GM19193 (cell line): ENCODE results near the gene TNRC6C.

ENCODE experiments used
- POLR2A ChIP-seq: IDR thresholded peaks from 4 replicates; pipeline ENCODE4 v1.6.1; 2011; ENCODE audit not compliant: insufficient read depth, insufficient read length; ENCODE audit errors: extremely low read depth

The TNRC6C gene

DNA sequence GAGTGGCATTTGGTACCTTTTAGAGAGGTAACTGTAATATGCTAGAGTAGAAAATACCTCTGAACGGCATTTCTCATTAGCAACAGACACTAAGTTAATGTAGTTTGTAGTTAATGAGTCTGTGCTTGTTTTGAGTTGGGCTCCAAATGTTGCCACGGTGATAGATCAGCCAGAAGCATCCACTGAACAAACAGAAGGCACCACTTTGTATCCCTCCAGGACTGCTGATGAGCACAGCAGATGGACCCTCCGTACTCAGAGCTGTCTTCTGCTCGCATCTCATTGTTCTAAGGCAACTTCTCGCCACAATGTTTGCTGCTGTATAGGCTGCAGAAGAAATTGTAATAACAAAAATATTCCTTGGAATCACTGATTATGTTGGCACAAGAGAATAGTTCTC, 56.1 kb downstream of the TNRC6C start:
- no peak for TF ChIP-seq POLR2A

- no peak for TF ChIP-seq POLR2A
Measured at GRCh38 chr17:78016852-78017251, 58.3 kb downstream of the TNRC6C start.

DNA sequence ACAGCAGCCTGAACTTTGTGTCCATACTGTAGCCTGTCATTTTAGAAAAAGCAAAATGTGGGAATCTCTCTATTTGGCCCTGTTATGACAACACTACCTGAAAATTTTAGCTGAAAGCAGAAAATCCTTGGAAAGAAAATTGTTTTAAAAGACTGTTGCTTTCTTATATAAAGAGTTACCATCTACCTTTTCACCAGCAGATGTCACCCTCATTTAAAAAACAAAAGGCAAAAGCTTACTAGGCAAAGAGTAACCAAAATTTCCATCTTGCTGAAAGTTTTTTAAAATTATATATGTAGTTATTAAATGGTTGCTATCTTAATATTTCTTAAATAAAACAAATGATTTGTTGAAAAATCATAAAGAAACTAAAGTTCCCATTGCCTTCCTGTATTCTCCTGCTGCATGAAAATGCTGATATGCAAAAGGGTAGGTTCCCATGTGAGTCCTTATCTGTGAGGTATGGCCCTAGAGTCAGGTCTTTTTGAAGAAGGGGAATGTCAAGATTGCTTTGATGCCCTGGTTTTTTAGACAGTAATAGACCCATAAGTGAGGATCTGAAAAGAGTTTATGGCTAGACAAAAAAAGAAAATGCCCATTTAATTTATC, 61.0 kb downstream of the TNRC6C start:
- no peak for TF ChIP-seq POLR2A

- TF ChIP-seq POLR2A: no peak
Measured at GRCh38 chr17:78019976-78020716, 61.6 kb downstream of the TNRC6C start.

DNA sequence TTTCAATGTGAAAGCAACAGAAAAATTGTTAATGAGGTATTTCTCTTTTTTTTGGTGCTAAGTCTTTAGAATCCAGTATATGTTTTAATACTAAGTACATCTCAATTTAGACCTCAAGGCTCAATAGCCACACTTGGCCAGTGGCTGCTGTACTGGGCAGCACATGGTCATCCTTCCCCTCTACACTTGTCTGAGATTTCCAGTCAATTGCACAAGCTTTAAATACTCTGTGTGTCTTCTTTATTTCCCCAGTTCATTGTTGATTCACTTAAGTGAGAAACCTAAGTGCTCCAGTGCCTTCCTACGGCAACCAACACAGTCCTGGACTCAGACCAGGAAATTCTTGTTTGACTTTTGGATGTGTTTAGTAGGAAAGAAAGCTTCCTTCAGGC, 62.2 kb downstream of the TNRC6C start:
- TF ChIP-seq POLR2A: no peak

- TF ChIP-seq POLR2A: no peak
Measured at GRCh38 chr17:78022425-78022824, 63.9 kb downstream of the TNRC6C start.

DNA sequence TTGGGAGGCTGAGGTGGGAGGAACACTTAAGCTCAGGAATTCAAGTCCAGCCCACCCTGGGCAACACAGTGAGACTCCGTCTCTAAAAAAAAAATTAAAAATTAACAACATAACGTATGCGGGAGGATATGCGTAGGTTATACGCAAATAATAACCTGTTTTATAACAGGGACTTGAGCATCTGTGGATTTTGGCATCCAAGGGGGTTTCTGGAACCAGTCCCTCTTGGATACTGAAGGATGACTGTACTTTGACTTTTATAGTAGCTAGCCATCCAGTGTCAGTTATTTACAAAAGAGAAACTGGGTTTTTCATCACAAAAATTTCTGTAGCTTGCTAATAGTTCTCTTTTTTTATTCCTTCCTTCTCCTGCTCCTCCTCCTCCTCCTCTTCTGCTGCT, 64.5 kb downstream of the TNRC6C start:
- TF ChIP-seq POLR2A: no peak

DNA sequence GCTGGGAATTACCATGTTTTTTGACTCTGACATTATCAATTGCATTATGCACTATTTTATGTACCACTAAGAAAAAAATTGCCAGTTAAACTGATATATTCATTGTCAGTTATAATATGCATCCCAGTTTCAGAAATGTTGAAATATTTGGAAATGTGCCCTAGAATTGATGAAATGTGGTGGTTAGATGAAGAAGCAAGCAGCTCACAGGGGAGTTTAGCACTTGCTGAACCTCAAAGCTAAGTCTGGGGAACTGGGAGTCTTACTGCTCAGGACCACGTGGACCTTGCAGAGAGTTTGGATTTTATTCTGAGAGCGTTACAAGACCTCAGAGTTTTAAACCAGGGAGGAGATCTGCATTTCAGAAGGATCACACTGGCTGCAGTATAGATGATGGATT, 67.9 kb downstream of the TNRC6C start:
- no peak for TF ChIP-seq POLR2A

- no peak for TF ChIP-seq POLR2A
Measured at GRCh38 chr17:78027121-78027520, 68.6 kb downstream of the TNRC6C start.

DNA sequence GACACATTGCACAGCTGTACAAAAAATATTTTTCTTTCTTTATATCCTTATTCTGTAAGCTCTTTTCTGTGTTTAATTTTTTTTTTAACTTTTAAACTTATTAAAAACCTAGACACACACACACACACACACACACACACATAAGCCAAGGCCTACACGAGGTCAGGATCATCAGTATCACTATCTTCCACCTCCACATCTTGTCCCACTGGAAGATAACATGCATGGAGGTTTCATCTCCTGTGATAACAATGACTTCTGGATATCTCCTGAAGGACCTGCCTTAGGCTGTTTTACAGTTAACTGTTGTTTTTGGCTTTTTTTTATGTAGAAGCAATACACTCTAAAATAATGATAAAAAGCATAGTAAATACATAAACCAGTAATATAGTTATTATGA, 71.2 kb downstream of the TNRC6C start:
- no peak for TF ChIP-seq POLR2A

DNA sequence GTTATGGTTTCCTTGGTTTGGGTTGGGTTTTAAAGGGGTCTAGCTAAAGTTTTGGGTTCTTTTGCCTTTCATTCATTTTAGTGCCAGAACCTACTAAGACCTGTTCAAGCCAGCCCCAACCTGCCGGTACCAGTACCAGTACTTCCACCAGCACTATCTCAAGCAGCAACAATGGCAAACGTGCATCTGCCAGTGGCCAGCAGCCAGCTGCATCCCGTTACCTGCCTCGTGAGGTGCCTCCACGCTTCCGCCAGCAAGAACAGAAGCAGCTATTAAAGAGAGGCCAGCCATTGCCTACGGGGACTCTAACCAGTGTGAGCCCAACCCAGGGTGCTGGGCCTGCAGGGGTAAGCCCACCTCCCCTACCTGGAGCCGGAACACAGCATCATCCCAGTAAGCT, 72.9 kb downstream of the TNRC6C start:
- TF ChIP-seq POLR2A: no peak

DNA sequence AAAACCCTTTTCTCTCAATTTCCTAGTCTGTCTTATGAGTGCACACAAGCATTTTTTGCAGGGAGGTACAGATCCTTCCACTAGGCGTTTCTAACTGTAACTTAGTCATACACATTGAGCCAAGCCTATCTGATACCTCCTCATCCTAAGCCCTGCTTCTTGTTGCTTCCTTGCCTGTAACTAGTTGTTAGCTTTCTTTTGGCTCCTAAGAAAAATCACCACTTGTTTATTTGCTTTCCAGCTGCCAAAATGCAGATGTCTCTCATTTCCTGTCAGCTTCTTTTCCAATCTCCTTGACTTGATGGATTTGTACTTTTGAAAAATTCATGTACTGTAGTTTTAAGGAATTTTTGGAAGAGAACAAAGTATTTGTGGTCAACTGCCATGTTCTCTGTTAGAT, 73.7 kb downstream of the TNRC6C start:
- no peak for TF ChIP-seq POLR2A

- TF ChIP-seq POLR2A: no peak
Measured at GRCh38 chr17:78034429-78035091, 76.1 kb downstream of the TNRC6C start.

GRCh38 chr17:78037280-78037679, 78.8 kb downstream of the TNRC6C start:
- TF ChIP-seq POLR2A: no peak

DNA sequence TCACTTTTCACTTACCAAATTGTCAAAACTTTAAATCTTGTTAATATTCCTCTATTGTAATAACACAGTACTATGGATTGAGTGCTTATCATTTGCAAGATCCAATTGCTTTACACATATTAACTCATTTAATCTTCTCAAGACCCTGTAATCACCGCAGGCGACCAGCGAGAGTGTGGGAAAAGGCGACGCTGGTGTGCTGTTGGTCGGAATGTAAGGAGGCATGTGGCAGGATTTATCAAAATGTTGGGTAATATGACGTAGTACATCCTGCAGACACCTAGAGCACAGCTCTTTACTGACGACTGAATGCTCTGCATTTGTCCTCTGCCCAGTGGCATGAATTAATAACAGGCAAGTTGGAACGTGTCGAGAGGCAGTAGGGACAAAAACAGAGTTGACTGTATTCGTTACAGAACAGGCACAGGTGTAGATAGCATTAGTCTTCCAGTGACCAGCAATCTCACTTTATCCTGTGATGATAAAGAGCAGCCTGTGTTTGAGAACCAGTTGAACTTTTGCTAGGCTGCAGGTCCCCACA, 80.3 kb downstream of the TNRC6C start:
- no peak for TF ChIP-seq POLR2A

DNA sequence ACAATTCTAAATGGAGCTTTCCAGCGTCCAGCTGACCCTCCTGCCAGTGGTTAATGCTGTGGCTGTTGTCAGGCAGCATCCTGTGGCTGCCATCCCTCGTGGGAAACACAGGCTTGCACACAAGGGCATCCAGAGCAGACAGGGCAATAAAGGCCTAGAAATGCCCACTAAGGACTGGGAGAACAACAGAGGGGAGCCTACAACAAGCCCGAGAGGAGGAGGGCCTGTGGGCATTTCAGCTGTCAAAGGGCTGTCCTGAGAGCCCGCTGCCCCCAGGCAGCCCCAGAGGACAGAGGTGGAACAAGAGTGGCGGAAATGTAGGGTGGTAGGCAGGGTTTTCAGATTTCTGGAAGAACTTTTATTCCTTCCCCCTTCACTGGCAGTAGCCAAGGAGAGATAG, 81.1 kb downstream of the TNRC6C start:
- no peak for TF ChIP-seq POLR2A
